ENCODE results near the gene ANGPTL3. TPM values are rescaled to one million over a fixed set of nuclear protein-coding genes. Genes with fewer than 3 reads are reported as not detected.
A peak's percentile ranks its signal among the peaks of the same experiment; 100 is the strongest.

Gene ANGPTL3
- total and polyA plus RNA-seq, 2 of the 13 experiments (the other 11 are each of a cell fraction or from before 2014, with no cell fraction given) = 0.40 to 0.51 TPM

DNA sequence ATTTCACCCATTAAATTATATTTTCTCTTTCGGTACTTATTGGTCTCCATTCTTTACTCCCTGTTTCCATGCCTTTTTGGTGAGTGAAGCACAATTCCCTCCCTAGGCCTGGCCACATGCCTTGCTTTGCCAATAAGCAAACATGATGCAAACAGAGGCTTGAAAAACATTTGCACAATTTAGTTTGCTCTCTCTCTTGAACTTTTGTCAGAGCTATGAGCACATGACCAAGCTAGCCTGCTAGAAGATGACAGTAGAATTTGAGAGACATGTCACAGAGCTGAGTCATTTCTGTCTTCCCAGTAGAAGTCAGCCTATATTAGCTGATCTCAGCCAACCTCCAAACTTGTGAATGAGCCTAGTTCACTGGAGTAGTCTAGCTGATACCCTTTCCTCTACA, 24.6 kb downstream of the ANGPTL3 start:
- Histone ChIP-seq H2AFZ (ENCODE audit: low read length) (no peak overlapping the region), H3K79me2 (ENCODE audit: insufficient read depth, low read length) (peaks cover 3% of the 10 kb centered on the region), H3K27me3 (ENCODE audit: control insufficient read depth in 1 of 2, insufficient read depth in 2 of 2, low read length in 2 of 2) (no peaks in the 10 kb centered on the region), H3K4me3 (replicated peaks in 1 of 3; ENCODE audit: insufficient read depth in 1 of 3, low read depth in 2 of 3, low read length in 3 of 3) (no peak overlapping the region; a peak in 1 of 6 replicates), H4K20me1 (ENCODE audit: insufficient read depth, low read length) (no peaks in the 10 kb centered on the region), H3K36me3 (replicated peaks in 1 of 2; ENCODE audit: control insufficient read depth in 1 of 2, insufficient read depth in 2 of 2, low read length in 2 of 2) (peaks cover 4 to 46% of the 10 kb centered on the region in 2 experiments; a peak in 4 of 5 replicates), H3K4me2 (ENCODE audit: low read depth, low read length) (peak overlapping the region; percentile 9; the same call in 1 of the 2 replicates), H3K9me3 (ENCODE audit: low read length) (no peaks in the 10 kb centered on the region), H3K27ac (ENCODE audit: extremely low read length, insufficient read depth, low read length) (peak overlapping the region; percentile 85), H3K9ac (ENCODE audit: insufficient read depth, low read depth, low read length) (no peak overlapping the region), H3K4me1 (ENCODE audit: insufficient read depth, low read length) (peaks cover 39% of the 10 kb centered on the region)
- peak; percentile 98 for DNase-seq (ENCODE audit: low spot score)
- FAIRE-seq = peak; percentile 99
- WGBS (ENCODE audit: low lambda C conversion rate) = 12% methylated on average over 1 of the region's 1 CpG
- in situ Hi-C loops (cut with HindIII; ENCODE audit: extremely low pct_ligation_motif_present, low pct_unique_long_range_greater_than_20kb) = no loop called here
- intact Hi-C loops (cut with micrococcal nuclease; ENCODE audit: unreplicated experiment) = loop anchor here (5.0 to 10.0 kb wide), 3 partner anchors 65 to 113 kb away; partner anchors contain the start of gene DOCK7
- ChIA-PET POLR2A (interaction anchor here (0.7 to 2.4 kb wide), 3 partner anchors 12 to 69 kb away, joined by 3 to 14 read pairs (median 5); partner anchors contain the start of gene DOCK7), CTCF (ENCODE audit: low intra/inter-chr PET ratio, low total read pairs) (no interaction called here)
- no TSS peak for BruUV-seq (replicated peaks)
- peak; percentile 99 for ATAC-seq
- TF ChIP-seq ZNF879 (CRISPR knock-in tag; IDR thresholded peaks at IDR 0.05) = peak; percentile 48; the same call in 1 of the 2 replicates
- peak; percentile 90; the same call in 1 of the 2 replicates for TF ChIP-seq TSC22D2 (CRISPR knock-in tag; IDR thresholded peaks at IDR 0.05; ENCODE audit: borderline replicate concordance)
- TF ChIP-seq ZNF816 (CRISPR knock-in tag; IDR thresholded peaks at IDR 0.05; ENCODE audit: borderline replicate concordance) = peak; percentile 91; the same call in 1 of the 2 replicates
- TF ChIP-seq, protein P1, sequence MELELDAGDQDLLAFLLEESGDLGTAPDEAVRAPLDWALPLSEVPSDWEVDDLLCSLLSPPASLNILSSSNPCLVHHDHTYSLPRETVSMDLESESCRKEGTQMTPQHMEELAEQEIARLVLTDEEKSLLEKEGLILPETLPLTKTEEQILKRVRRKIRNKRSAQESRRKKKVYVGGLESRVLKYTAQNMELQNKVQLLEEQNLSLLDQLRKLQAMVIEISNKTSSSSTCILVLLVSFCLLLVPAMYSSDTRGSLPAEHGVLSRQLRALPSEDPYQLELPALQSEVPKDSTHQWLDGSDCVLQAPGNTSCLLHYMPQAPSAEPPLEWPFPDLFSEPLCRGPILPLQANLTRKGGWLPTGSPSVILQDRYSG (CRISPR knock-in tag; IDR thresholded peaks at IDR 0.05) = 0 out of 2 replicates have a peak, but pooled peaks have one; percentile 31
- peak; percentile 67; the same call in 1 of the 2 replicates for TF ChIP-seq ZNF24 (IDR thresholded peaks at IDR 0.05)
- TF ChIP-seq, protein P2, sequence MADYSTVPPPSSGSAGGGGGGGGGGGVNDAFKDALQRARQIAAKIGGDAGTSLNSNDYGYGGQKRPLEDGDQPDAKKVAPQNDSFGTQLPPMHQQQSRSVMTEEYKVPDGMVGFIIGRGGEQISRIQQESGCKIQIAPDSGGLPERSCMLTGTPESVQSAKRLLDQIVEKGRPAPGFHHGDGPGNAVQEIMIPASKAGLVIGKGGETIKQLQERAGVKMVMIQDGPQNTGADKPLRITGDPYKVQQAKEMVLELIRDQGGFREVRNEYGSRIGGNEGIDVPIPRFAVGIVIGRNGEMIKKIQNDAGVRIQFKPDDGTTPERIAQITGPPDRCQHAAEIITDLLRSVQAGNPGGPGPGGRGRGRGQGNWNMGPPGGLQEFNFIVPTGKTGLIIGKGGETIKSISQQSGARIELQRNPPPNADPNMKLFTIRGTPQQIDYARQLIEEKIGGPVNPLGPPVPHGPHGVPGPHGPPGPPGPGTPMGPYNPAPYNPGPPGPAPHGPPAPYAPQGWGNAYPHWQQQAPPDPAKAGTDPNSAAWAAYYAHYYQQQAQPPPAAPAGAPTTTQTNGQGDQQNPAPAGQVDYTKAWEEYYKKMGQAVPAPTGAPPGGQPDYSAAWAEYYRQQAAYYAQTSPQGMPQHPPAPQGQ (CRISPR knock-in tag; IDR thresholded peaks at IDR 0.05; ENCODE audit: borderline replicate concordance) = no peak
- TF ChIP-seq CBX5 (CRISPR knock-in tag; IDR thresholded peaks at IDR 0.05; ENCODE audit: borderline replicate concordance) = peak; percentile 95
- TF ChIP-seq, protein P3, sequence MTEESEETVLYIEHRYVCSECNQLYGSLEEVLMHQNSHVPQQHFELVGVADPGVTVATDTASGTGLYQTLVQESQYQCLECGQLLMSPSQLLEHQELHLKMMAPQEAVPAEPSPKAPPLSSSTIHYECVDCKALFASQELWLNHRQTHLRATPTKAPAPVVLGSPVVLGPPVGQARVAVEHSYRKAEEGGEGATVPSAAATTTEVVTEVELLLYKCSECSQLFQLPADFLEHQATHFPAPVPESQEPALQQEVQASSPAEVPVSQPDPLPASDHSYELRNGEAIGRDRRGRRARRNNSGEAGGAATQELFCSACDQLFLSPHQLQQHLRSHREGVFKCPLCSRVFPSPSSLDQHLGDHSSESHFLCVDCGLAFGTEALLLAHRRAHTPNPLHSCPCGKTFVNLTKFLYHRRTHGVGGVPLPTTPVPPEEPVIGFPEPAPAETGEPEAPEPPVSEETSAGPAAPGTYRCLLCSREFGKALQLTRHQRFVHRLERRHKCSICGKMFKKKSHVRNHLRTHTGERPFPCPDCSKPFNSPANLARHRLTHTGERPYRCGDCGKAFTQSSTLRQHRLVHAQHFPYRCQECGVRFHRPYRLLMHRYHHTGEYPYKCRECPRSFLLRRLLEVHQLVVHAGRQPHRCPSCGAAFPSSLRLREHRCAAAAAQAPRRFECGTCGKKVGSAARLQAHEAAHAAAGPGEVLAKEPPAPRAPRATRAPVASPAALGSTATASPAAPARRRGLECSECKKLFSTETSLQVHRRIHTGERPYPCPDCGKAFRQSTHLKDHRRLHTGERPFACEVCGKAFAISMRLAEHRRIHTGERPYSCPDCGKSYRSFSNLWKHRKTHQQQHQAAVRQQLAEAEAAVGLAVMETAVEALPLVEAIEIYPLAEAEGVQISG (CRISPR knock-in tag; IDR thresholded peaks at IDR 0.05) = peak; percentile 70
- peak; percentile 94 for TF ChIP-seq MED1 (CRISPR knock-in tag; IDR thresholded peaks at IDR 0.05)
- TF ChIP-seq CCAR2 (optimal IDR thresholded peaks at IDR 0.05; ENCODE audit: low read depth, low read length) = no peak
- TF ChIP-seq ZBTB7B (CRISPR knock-in tag; IDR thresholded peaks at IDR 0.05) = 0 out of 2 replicates have a peak, but pooled peaks have one; percentile 35
- TF ChIP-seq HNF4A (CRISPR knock-in tag; IDR thresholded peaks at IDR 0.05) = peak; percentile 89
- TF ChIP-seq, protein P4, sequence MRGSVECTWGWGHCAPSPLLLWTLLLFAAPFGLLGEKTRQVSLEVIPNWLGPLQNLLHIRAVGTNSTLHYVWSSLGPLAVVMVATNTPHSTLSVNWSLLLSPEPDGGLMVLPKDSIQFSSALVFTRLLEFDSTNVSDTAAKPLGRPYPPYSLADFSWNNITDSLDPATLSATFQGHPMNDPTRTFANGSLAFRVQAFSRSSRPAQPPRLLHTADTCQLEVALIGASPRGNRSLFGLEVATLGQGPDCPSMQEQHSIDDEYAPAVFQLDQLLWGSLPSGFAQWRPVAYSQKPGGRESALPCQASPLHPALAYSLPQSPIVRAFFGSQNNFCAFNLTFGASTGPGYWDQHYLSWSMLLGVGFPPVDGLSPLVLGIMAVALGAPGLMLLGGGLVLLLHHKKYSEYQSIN (CRISPR knock-in tag; IDR thresholded peaks at IDR 0.05; ENCODE audit: borderline replicate concordance) = no peak
- TF ChIP-seq, protein P5, sequence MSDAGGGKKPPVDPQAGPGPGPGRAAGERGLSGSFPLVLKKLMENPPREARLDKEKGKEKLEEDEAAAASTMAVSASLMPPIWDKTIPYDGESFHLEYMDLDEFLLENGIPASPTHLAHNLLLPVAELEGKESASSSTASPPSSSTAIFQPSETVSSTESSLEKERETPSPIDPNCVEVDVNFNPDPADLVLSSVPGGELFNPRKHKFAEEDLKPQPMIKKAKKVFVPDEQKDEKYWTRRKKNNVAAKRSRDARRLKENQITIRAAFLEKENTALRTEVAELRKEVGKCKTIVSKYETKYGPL (CRISPR knock-in tag; IDR thresholded peaks at IDR 0.05) = no peak
- TF ChIP-seq SRSF1 (optimal IDR thresholded peaks at IDR 0.05; ENCODE audit: low read depth, low read length) = no peak
